Esophagus squamous epithelium (tissue), 4 donors: ENCODE results near the gene BGLAP. TPM values are rescaled to one million over a fixed set of nuclear protein-coding genes. Genes with fewer than 3 reads are reported as not detected.

Experiments used
- small RNA-seq, 4 donors: library from RNA; depleted of rRNA; stranded (forward); fragments of <200 nt; gene quantifications; one replicate each; pipeline ENCODE3, GENCODE V24; 2016
- total RNA-seq, 4 donors: library from RNA; depleted of rRNA; stranded (reverse); fragments of >200 nt; gene quantifications; one replicate each; pipeline ENCODE4 v1.1.0, GENCODE V29; 2016

BGLAP gene
- total RNA-seq, 4 donors from 2014 or later: 0.38 to 1.7 (median 0.40) TPM; not detected in 1

Small RNAs within 50 kb of the gene (small RNA-seq; reads per million reads assigned to genes)
- gene RF00568: 0 reads per million in 4 donors

Other genes with a start within 250 kb of the BGLAP start
- 100 to 1,000 TPM; 115 to 215 (median 179) TPM for gene SSR2, start 221.2 kb upstream of the BGLAP start, total RNA-seq
- gene UBQLN4, start 188.4 kb upstream of the BGLAP start, total RNA-seq: 10 to 100 TPM; 19.7 to 32.7 (median 25.5) TPM
- 10 to 100 TPM; 41.4 to 67.1 (median 53.3) TPM for gene LAMTOR2, start 187.4 kb upstream of the BGLAP start, total RNA-seq
- gene RAB25, start 181.0 kb upstream of the BGLAP start, total RNA-seq: 100 to 1,000 TPM; 190 to 482 (median 272) TPM
- 1 to 10 TPM in 1 of 4 donors, under 1 TPM in 3; 0.15 to 1.4 (median 0.65) TPM for gene MEX3A, start 159.7 kb upstream of the BGLAP start, total RNA-seq
- 100 to 1,000 TPM; 322 to 480 (median 403) TPM for gene LMNA, start 127.5 kb upstream of the BGLAP start, total RNA-seq
- gene SEMA4A, start 88.6 kb upstream of the BGLAP start, total RNA-seq: 10 to 100 TPM; 21.4 to 36.6 (median 23.1) TPM
- gene SLC25A44, start 48.1 kb upstream of the BGLAP start, total RNA-seq: 10 to 100 TPM; 10.5 to 17.7 (median 15.7) TPM
- gene PMF1, start 29.2 kb upstream of the BGLAP start, total RNA-seq: 10 to 100 TPM; 40.8 to 64.9 (median 53.5) TPM
- gene PAQR6, start 5.9 kb downstream of the BGLAP start, total RNA-seq: 1 to 10 TPM in 2 of 4 donors, under 1 TPM in 2; 0.88 to 3.4 (median 2.0) TPM
- 10 to 100 TPM; 33.6 to 60.9 (median 48.3) TPM for gene SMG5, start 40.6 kb downstream of the BGLAP start, total RNA-seq
- gene TMEM79, start 42.1 kb downstream of the BGLAP start, total RNA-seq: 100 to 1,000 TPM in 2 of 4 donors, 10 to 100 TPM in 2; 64.9 to 140 (median 104) TPM
- gene GLMP, start 53.5 kb downstream of the BGLAP start, total RNA-seq: 10 to 100 TPM; 16.1 to 44.2 (median 27.7) TPM
- gene VHLL, start 57.1 kb downstream of the BGLAP start, total RNA-seq: under 1 TPM in 1 of 4 donors, not detected in 3; 0.57 TPM
- gene CCT3, start 96.1 kb downstream of the BGLAP start, total RNA-seq: 100 to 1,000 TPM; 149 to 258 (median 226) TPM
- gene TSACC, start 96.3 kb downstream of the BGLAP start, total RNA-seq: not detected
- 1 to 10 TPM in 2 of 4 donors, under 1 TPM in 2; 0.23 to 1.6 (median 1.1) TPM for gene RHBG, start 127.0 kb downstream of the BGLAP start, total RNA-seq